ENCODE data around the gene P2RY6.

Gene P2RY6

DNA sequence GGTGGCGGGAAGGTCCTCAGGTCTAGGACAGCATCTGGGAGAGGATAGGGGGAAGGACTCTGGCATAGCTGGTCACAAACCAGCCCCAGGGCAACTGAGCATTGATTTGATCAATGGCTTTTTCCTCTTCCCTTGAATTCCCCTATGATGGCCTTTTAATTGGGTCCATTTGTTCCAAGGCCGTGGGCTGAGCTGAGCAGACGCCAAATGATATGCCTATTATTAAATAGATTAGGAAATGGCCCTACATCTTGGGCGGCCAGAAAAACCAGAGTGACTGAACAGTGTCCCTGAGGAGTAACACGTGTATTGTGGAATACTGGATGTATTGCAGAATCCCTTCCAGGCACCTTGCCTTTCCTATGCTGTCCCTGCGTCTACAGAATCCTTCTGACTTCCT is 26.7 kb upstream of the P2RY6 start:
- no peaks in the 10 kb centered on the region for H3K4me1 Mint-ChIP-seq
- no peak overlapping the region for H3K27ac Mint-ChIP-seq
- no peaks in the 10 kb centered on the region for H3K36me3 Mint-ChIP-seq
- DNase-seq (ENCODE audit: low spot score in 2 of 2), result no peak
- no peak for ATAC-seq
- no peaks in the 10 kb centered on the region for H3K9me3 Mint-ChIP-seq
- H3K4me3 Mint-ChIP-seq, result no peak overlapping the region

DNA sequence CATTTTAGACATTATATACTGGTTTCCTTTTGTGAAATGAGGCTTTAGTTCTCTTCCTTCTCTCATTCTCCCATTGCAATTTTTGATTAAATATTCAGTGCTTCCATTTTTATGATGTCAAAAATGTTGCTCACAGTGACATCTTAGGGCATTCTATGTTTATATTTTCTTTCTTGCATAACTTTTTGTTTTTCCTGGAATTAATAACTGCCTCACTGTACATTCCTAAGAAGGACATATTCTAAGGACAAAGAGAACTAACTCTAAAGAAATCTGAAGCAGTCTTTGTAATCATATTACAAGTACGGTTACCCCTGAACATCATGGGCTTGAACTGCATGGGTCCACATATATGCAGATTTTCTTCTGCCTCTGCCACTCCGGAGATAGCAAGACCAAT is 25.8 kb upstream of the P2RY6 start:
- H3K4me1 Mint-ChIP-seq, result no peaks in the 10 kb centered on the region
- H3K27ac Mint-ChIP-seq, result no peak overlapping the region
- DNase-seq (ENCODE audit: low spot score in 2 of 2) (no peak), ATAC-seq (no peak)
- H3K9me3 Mint-ChIP-seq, result no peaks in the 10 kb centered on the region
- H3K4me3 Mint-ChIP-seq, result no peak overlapping the region
- no peaks in the 10 kb centered on the region for H3K36me3 Mint-ChIP-seq

DNA sequence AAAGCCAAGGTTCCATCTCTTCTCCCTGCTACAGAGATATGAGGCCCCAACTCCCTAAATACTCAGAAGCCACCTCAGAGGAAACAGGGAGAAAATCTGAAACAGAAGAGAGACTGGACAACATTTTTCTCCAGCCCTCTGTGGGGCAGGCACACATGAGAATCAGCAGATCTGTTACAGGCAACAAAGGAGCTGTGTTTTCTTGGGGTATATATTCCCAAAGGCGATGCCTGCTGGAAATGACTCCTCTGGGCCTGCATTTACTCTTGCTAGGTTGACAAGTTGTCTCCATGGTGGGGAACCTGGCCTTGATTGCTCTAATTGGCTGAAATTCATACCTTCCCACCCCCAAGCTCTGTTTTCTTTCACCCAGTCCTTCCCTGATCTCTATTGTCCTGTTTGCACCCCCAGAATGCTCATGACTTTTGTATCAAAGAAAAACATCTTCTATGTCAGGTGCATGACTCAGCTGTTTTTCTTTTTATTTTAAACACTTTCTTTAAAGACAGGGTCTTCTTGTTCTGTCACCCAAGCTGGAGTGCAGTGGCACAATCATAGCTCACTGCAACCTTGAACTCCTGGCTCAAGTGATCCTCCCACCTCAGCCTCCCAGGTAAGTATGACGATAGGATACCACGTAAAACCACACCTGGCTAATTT is 23.5 kb upstream of the P2RY6 start:
- Mint-ChIP-seq H3K4me1 (no peaks in the 10 kb centered on the region), H3K27ac (no peak overlapping the region), H3K9me3 (no peaks in the 10 kb centered on the region), H3K4me3 (no peak overlapping the region), H3K36me3 (no peaks in the 10 kb centered on the region)
- ATAC-seq (no peak), DNase-seq (ENCODE audit: low spot score in 2 of 2) (no peak)

DNA sequence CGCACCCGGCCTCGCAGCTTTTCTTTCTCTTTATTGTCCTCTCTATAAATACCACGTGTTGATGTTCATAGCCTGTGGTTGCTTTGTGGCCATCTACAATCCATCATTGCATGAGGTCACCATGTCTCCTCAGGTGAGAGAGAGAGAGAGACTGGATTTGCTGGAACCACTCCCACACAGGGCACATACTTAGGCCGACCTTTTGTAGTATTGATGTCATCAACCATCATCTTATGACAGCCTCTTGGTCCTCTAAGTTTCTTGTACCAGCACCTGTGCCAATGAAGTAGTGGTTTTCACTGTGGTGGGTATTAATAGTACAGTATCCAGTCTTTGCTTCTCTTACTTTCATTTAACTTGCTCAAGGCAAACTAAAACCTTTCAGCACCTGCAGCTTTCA is 22.8 kb upstream of the P2RY6 start:
- no peaks in the 10 kb centered on the region for H3K9me3 Mint-ChIP-seq
- H3K4me1 Mint-ChIP-seq, result no peaks in the 10 kb centered on the region
- H3K27ac Mint-ChIP-seq, result no peak overlapping the region

DNA sequence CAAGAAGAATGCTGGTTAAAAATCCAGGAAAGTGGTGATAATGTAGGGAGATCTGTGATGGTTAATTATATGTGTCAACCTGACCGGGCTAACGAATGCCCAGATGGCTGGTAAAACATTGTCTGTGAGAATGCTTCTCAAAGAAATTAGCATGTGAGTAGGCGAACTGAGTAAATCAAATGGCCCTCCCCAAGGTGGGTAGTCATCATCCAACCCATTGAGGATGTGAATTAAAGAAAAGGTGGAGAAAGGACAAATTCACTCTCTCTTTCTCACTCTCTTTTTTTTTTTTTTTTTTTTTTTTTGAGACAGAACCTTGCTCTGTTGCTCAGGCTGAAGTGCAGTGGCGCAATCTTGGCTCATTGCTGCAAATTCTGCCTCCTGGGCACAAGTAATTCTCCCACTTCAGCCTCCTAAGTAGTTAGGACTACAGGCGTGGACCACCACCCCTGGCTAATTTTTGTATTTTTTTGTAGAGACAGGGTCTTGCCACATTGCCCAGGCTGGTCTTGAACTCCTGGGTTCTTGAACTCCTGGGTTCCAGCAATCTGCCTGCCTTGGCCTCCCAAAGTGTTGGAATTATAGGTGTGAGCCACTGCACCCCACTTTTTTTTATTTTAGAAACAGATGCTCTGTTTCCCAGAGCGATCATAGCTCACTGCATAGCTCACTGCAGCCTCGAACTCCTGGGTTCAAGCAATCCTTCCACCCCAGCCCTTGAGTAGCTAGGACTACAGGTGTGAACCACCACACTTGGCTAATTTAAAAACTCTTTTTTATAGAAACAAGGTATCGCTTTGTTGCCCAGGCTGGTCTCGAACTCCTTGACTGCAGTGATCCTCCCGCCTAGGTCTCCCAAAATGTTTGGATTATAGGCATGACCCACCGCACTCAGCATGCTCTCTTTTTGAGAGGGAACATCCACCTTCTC is 22.0 kb upstream of the P2RY6 start:
- Mint-ChIP-seq H3K27ac (no peak overlapping the region), H3K4me1 (no peaks in the 10 kb centered on the region), H3K4me3 (no peak overlapping the region), H3K9me3 (no peaks in the 10 kb centered on the region), H3K36me3 (no peaks in the 10 kb centered on the region)
- DNase-seq (ENCODE audit: low spot score in 2 of 2), result no peak
- peak; percentile 36 for ATAC-seq

More for the DNA sequence above, 22.8 kb upstream of the P2RY6 start:
- peak; percentile 63 for ATAC-seq
- no peak overlapping the region for H3K4me3 Mint-ChIP-seq
- H3K36me3 Mint-ChIP-seq, result no peaks in the 10 kb centered on the region
- DNase-seq (ENCODE audit: low spot score in 2 of 2), result no peak

DNA sequence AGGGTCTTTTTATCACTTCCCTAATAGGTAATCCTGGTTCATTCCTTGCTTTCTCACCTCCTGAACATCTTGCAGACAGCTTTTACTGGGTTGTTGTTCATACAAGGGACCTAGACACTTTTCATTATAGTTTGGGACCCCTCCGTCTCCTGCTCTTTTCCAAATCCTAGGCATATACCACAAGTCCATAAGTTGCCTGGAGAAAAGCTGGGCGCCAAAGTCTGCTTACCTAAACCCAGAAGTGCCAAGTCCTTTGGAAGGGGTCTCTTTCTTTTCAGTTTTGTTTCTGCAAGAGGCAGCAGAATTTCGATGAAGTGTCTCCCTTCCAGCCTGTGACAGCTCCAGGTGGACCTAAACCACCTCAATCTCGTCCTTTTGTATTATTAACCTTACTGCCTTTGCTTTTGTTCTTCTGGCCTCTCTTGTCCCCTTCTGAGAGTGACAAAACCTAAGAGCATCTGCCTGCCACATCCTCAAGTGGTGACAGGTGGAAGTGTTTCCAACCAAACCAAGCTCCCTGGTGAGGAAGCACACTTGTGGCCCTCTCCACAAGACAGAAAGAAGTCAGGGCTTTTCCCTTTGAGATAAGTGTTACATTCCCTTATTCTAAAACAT is 19.5 kb upstream of the P2RY6 start:
- no peaks in the 10 kb centered on the region for H3K9me3 Mint-ChIP-seq
- no peaks in the 10 kb centered on the region for H3K4me1 Mint-ChIP-seq
- H3K27ac Mint-ChIP-seq, result no peak overlapping the region
- ATAC-seq (peak; percentile 61), DNase-seq (ENCODE audit: low spot score in 2 of 2) (no peak)
- H3K36me3 Mint-ChIP-seq, result no peaks in the 10 kb centered on the region
- no peak overlapping the region for H3K4me3 Mint-ChIP-seq

DNA sequence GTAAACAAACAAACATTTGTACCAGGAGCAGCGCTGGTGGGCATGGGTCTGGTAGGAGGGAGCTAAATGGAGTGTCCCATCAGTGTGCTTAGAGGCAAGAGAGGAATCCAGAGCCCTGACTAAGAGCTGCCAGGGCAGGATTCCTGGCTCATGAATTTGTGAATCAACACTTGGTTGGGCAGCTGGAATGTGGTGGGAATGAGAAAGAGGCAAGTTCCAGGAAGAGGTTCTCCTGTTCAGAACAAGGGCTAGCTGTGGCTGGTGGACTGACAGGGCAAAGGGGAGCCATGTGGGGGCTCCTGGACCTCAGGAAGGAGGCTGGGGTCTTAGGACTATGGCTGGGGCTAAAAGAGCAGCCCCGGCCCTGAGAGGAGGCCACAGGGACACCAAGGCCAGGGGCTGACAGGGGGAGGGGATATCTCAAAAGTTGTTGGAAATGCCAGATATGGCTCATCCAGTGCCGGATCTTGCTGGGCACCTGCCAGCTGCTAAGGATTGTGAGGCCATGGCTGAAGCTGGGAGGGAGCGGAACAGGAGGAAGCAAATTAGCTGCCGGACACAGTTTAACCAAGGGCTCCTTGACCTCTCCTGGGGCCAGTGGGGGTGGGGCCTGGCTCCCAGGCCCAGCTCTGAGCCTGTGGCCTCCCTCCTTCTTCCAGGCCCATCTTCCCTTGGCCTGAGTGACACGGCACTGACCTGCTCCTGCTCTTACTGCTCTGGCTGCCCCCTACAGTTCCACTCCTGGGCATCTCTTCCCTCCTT is 14.6 kb upstream of the P2RY6 start:
- no peak overlapping the region for H3K27ac Mint-ChIP-seq
- H3K4me1 Mint-ChIP-seq, result no peaks in the 10 kb centered on the region
- ATAC-seq, result no peak

DNA sequence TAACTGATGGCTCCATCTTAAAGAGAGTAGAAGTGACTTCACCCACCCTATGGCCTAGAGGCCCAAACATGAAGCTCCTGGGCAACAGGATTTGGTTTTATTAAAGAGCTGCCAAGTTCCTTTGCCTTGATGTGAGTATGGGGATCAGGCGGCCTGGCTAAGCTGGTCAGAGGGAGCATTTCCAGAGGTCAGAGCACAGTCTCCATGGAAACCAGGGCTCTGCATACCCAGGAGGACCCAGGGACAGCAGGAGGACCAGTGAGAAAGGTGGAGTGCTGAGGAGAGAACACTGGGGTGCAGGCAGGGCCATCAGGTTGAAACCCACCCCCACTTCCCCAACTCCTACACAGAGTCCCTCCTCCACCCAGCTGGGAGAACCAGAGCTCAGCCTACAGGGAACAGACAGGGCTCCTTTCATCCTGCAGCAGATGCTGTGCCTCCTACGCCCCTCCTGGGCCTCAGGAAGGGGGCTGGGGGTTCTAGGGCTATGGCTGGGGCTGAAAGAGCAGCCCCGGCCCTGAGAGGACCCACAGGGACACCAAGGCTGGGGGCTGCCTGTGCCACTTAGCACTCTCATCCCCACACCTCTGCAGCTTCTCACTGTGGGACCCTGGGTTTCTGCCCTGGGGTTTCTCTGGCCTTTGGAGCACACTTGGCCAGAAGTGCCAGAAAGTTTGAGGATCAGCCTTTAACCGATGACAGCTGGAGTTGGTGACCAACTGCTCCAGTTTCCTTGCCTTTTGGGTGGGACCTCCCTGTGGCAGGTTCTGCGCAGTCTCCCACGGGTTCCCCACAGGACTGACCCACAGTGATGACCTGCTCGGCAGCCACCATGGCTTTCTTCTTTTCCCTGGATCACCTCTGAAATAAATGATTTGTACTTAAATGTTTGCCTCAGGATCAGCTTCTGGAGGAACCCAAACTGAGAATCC is 13.8 kb upstream of the P2RY6 start:
- no peak overlapping the region for H3K4me3 Mint-ChIP-seq
- ATAC-seq, result no peak
- no peaks in the 10 kb centered on the region for H3K4me1 Mint-ChIP-seq
- H3K27ac Mint-ChIP-seq, result no peak overlapping the region
- no peak for DNase-seq (ENCODE audit: low spot score in 2 of 2)
- no peaks in the 10 kb centered on the region for H3K36me3 Mint-ChIP-seq
- no peaks in the 10 kb centered on the region for H3K9me3 Mint-ChIP-seq

More for the DNA sequence above, 14.6 kb upstream of the P2RY6 start:
- Mint-ChIP-seq H3K36me3 (no peaks in the 10 kb centered on the region), H3K9me3 (no peaks in the 10 kb centered on the region), H3K4me3 (no peak overlapping the region)
- DNase-seq (ENCODE audit: low spot score in 2 of 2), result no peak

DNA sequence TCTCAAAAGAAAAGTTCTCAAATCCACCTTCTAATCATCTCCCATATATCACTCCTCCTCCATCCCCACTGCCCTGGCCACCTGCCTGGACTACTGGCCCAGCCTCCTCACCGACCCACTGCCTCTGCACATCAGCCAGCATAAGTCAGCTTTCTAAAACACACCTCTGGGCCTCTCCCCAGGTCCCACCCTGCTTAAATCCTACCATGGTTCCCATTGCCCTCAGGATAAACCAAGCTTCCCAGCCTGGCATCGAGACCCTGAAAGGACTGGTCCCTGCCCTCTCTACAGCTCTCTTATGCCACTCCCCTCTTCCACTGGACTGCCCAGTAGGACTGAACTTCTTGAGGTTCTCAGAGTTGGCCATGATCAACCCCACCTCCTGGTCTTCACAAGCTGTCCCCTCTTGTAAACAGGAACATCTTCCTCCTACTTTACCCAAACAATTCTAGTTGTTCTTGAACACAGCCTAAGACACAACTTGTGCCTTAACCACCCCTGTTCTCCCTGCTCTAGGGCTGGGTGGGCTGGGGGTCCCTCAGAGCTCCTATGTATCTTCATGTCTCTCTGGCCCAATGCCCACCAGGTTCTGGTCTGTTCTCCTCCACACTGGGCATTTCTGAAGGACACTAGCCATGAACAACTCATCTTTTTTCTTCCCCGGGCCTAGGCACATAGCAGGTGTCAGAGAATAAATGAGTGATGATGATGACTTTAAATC is 12.6 kb upstream of the P2RY6 start:
- Mint-ChIP-seq H3K27ac (no peak overlapping the region), H3K36me3 (no peaks in the 10 kb centered on the region), H3K4me3 (no peak overlapping the region), H3K9me3 (no peaks in the 10 kb centered on the region), H3K4me1 (no peaks in the 10 kb centered on the region)
- ATAC-seq (no peak), DNase-seq (ENCODE audit: low spot score in 2 of 2) (no peak)

DNA sequence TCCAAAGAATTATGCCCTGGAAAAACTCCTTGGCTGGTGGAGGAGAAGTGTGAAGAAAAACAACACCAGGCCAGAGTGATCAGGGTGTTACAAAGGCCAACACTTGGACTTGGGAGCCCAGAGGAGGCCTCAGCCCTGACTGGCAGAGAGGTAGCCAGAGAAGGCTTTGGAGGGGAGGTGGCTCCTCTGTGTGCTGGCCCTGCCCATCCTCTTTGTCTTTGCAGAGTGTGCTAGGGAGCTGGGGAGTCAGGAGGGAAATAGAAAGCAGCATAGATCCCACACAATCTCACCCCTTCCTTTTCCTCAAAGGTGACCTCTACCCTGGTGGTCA is 12.0 kb upstream of the P2RY6 start:
- ATAC-seq, result no peak
- no peak overlapping the region for H3K4me3 Mint-ChIP-seq
- no peak for DNase-seq (ENCODE audit: low spot score in 2 of 2)
- H3K4me1 Mint-ChIP-seq, result no peaks in the 10 kb centered on the region
- H3K27ac Mint-ChIP-seq, result no peak overlapping the region
- H3K36me3 Mint-ChIP-seq, result no peaks in the 10 kb centered on the region
- H3K9me3 Mint-ChIP-seq, result no peaks in the 10 kb centered on the region

DNA sequence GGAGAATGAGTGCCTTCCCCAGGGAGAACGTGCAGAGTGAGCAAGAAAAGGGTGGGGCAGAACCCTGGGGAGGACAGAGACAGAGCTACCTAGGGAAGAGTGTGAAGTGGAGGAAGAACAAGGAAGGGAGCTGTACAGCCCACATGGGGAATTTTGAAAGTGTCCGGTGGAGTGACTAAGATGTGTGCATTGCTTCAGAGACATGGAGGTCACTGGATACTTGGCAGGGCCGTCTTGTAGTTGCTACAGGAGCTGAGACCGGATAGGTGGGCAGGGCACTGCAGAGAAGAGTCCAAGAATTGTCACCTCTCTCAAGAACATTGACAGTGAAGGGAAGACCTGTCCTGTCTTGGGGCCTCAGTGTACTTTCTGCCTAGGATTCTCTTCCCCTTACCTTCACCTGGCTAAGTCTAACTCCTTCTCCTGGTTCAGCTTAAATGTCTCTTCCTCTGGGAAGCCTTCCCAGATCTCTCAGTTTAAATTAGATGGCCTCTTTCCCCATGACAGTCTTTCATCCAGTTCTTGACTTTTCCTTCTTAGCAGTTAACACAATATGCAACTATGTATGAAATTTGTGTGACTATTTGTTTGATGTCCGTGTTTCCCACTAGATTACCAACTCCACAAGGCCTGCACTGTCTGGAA is 9.2 kb upstream of the P2RY6 start:
- Mint-ChIP-seq H3K4me1 (no peaks in the 10 kb centered on the region), H3K27ac (no peak overlapping the region), H3K36me3 (no peaks in the 10 kb centered on the region), H3K4me3 (no peak overlapping the region), H3K9me3 (no peaks in the 10 kb centered on the region)
- DNase-seq (ENCODE audit: low spot score in 2 of 2) (no peak), ATAC-seq (no peak)

DNA sequence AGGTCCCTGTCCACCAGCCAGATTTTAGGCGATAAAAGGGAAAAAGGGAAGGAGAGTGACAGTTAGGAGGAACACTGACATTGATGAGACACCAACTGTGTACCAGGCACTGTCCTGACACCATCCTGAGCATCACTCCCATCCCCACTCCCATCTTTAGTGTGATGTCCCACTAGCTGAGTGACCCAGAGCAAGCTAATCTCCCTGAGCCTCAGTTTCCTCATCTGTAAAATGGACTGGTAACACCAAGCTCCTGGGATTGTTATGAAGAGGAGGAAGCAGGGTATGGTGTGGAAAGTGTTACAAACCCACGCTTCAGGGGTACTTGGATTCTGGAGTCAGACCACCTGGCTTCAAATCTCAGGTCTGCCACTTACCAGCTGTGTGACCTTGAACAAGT is 8.5 kb upstream of the P2RY6 start:
- ATAC-seq, result no peak
- Mint-ChIP-seq H3K4me3 (no peak overlapping the region), H3K27ac (no peak overlapping the region), H3K9me3 (no peaks in the 10 kb centered on the region), H3K36me3 (no peaks in the 10 kb centered on the region), H3K4me1 (no peaks in the 10 kb centered on the region)
- DNase-seq (ENCODE audit: low spot score in 2 of 2), result no peak

DNA sequence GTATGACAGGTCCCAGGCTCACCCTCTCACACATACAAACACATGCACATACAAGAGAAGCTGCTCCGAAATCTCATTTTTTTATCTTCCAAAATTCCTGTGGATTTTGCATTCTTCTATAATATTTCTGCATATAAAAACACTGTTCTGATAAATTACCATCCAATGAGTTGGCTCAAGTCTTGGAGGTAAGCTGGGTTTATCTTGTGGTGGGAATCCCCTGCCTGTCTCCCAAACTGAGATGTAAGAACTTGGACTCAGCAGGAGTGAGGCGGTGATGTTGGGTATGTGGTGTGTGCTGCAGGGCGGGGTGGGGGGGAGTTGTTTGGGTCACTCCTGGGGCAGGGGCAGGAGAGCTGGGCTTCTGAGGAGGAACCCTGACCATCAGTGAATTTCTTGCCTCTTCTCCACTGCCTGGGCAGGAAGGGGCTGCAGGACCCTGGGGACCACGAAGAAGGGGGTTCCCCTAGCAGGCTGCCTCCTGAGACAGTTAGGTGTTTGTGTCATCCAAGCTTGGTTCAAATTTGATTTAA is 6.8 kb upstream of the P2RY6 start:
- ATAC-seq (no peak), DNase-seq (ENCODE audit: low spot score in 2 of 2) (no peak)

More for the DNA sequence above, 6.8 kb upstream of the P2RY6 start:
- Mint-ChIP-seq H3K27ac (no peak overlapping the region), H3K4me3 (no peak overlapping the region), H3K4me1 (no peaks in the 10 kb centered on the region), H3K9me3 (no peaks in the 10 kb centered on the region), H3K36me3 (no peaks in the 10 kb centered on the region)
